HCT116 (cell line): ENCODE data around the gene RSRC1.

Experiments used
- CEBPB ChIP-seq: IDR thresholded peaks from 2 replicates; pipeline ENCODE4 v1.6.1; 2012; ENCODE audit warnings: low read depth
- CTCF ChIP-seq, 3 experiments: fragments of 200-600 bp in 1 of 3; sonication (generic) in 1 of 3; IDR thresholded peaks in 2 of 3; conservative IDR thresholded peaks in 1 of 3; 2 replicates each; pipeline ENCODE4 v1.5.1; 2012 to 2017; ENCODE audit warnings: low read depth in 2 of 3, low read length in 2 of 3, antibody characterized with exemption in 1 of 3, borderline replicate concordance in 1 of 3, control low read depth in 1 of 3, mild to moderate bottlenecking in 1 of 3, mixed read lengths in 1 of 3, mixed run types in 1 of 3, moderate library complexity in 1 of 3; ENCODE audit not compliant: insufficient read depth in 1 of 3
- EZH2phosphoT487 ChIP-seq: fragments of 200-600 bp; IDR thresholded peaks from 2 replicates; pipeline ENCODE4 v1.6.1; 2018; ENCODE audit warnings: antibody characterized with exemption, borderline replicate concordance
- POLR2A ChIP-seq: IDR thresholded peaks from 2 replicates; pipeline ENCODE4 v1.7.0; 2011; ENCODE audit warnings: borderline replicate concordance; ENCODE audit not compliant: insufficient read depth, insufficient read length; ENCODE audit errors: extremely low read depth
- POLR2AphosphoS5 ChIP-seq: IDR thresholded peaks from 2 replicates; pipeline ENCODE4 v1.6.1; 2011; ENCODE audit warnings: mild to moderate bottlenecking, low read depth, low read length, moderate library complexity
- RAD21 ChIP-seq: IDR thresholded peaks from 2 replicates; pipeline ENCODE4 v1.6.1; 2012; ENCODE audit warnings: low read depth, mild to moderate bottlenecking
- REST ChIP-seq: IDR thresholded peaks from 2 replicates; pipeline ENCODE4 v1.6.1; 2012; ENCODE audit warnings: low read depth
- YY1 ChIP-seq: IDR thresholded peaks from 2 replicates; pipeline ENCODE4 v1.6.1; 2011; ENCODE audit warnings: low read length, low read depth, moderate library complexity, mild to moderate bottlenecking; ENCODE audit not compliant: insufficient replicate concordance; ENCODE audit errors: extremely low read depth

- TF ChIP-seq RAD21 (no peak), CTCF (IDR thresholded peaks at IDR 0.05 in 2 of 3, conservative IDR thresholded peaks at IDR 0.05 in 1 of 3; ENCODE audit: borderline replicate concordance in 1 of 3, insufficient read depth in 1 of 3, low read depth in 2 of 3, low read length in 2 of 3) (no peak), REST (no peak), EZH2phosphoT487 (no peak), POLR2AphosphoS5 (no peak), POLR2A (no peak), CEBPB (no peak), YY1 (no peak)
These were observed 229.7 kb downstream of the RSRC1 start for GRCh38 chr3:158339638-158340037.
